Activated CD4-positive, alpha-beta T cell treated with anti-CD3 and anti-CD28 coated beads, Interleukin-2, amount 50 U/mL, for 24 hours (primary cell): ENCODE measurements around the gene EXD3.

Experiments
- DNase-seq, 2 donors: peaks; one replicate each; pipeline ENCODE4 v3.0.0-alpha.2; 2020; ENCODE audit warnings: low read depth in 1 of 2, low spot score in 1 of 2

Gene EXD3

DNA sequence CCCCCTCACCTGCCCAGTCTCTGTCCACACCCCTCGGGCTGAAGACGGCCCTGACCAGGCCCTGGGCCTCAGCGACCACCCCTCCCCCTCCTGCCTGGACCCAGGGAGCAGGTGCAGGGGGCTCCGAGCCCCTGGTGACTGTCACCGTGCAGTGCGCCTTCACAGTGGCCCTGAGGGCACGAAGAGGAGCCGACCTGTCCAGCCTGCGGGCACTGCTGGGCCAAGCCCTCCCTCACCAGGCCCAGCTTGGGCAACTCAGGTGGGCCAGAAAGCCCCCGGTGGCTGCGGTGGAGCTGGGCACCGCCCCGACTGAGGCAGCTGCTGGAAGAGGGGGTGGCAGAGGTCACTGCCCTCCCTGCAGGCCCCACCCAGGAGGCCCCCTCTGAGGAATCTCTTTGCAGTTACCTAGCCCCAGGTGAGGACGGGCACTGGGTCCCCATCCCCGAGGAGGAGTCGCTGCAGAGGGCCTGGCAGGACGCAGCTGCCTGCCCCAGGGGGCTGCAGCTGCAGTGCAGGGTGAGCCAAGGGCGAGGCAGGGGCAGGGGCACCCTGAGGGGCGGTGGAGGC, 10.5 kb upstream of the EXD3 start:
- DNase-seq = no peak

DNA sequence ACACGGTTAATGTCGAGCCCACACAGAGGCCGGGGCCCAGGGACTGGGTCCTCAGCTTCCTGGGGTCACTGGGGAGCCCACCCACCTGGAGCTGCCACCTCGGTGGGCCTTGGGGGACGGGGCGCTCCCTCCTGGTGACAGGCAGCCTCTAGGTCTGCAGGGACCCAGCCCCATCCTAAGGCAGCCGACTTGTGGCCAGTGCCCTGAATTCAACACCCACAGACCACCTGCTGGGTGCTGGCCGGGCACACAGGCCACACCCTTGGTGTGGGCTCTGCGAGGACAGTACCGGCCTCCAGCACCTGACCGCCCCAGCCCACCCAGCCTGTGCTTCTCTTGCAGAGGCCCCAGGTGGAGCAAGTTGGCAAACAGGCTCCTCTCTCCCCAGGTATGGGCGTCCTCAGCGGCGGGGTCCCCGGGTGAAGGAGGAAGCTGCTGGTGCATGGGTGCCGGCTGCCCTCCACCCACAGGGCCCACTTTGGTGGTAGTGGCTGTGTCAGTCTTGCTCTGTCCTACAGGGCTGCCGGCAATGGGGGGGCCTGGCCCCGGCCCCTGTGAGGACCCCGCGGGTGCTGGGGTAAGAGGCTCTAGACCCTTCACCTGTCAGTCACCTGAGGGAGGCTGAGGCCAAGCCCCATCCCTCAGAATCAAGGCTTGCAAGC, 9.9 kb upstream of the EXD3 start:
- DNase-seq = no peak

DNA sequence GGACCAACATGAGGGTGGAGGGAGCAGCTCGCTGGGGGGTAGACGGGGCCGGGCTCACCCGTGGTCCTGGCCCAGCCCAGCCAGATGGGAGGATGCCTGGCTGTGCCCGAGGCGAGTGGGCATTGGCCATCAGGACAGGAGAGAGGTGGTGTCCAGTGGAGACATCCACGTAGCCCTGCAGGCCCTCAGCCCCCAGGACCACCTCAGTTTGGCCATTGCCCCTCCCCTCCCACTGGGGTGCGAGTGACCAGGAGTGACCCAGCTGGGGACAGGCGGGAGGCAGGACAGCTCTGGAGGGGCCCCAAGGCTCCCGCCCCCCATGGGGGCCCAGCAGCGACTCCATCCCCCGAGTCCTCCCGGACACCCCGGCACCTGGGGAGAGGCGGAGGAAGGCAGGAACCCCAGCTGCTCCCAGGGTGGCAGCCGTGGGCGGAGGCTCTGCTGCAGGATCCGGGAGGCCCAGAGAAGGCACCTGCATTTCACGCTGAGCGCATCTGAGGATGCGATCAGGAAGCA, 8.5 kb upstream of the EXD3 start:
- no peak for DNase-seq

DNA sequence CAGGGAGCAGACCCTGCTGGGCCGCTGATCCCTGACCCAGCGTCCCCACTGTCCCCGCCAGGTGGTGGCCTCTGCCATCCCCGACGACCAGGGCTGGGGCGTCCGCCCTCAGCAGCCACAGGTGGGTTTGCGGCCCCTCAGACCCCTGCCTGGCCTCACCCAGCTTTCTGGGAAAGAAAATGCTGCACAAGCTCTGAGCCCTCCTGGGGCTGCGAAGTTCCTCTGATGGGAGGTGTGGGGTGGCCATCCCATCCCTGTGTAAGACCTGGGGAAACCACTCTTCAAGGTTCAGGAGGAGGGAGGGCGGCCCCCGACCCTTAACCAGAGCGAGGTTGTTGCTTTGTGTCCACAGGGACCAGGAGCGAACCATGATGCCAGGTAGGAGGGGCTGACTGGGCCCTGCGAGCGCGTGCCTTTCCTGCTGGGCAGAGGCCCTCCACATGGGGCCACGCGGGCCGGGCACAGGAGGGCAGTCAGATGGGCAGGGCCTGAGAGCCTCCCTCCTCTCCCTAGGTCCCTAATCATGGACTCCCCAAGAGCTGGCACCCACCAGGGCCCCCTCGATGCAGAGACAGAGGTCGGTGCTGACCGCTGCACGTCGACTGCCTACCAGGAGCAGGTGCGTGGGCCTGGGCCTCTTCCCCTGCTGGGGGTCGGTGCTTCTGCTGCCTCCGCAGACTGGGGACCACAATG, 7.9 kb upstream of the EXD3 start:
- no peak for DNase-seq

DNA sequence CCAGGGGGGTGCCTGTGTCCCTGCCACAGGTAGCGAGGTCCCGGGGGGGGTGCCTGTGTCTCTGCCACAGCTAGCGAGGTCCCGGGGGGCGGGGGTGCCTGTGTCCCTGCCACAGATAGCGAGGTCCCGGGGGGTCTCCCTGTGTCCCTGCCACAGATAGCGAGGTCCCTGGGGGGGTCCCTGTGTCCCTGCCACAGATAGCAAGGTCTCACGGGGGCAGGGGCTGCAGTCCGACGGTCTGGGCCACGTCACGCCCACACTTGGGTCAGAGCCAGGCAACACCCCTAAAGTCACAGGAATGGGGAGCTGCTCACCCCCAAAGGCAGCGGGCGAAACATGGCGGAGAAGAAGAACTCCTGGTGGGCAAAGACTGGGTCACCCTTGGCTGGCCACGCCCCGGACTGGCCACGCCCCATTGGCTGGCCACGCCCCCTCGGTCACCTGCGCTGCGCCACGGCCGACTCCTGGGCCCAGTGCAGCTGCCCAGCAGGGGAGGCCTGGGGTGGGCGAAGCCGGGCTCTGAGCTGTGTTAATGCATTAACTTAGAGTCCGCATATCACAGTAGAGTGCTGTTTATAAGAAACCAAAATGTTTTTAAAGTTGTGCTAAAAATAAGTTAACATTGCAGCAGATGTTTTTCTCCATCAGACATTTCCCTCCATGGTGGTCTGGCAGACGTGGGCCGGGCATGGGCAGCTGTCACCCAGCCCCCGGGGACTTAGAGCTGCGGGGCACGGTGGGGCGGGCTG, 7.2 kb upstream of the EXD3 start:
- DNase-seq = no peak

DNA sequence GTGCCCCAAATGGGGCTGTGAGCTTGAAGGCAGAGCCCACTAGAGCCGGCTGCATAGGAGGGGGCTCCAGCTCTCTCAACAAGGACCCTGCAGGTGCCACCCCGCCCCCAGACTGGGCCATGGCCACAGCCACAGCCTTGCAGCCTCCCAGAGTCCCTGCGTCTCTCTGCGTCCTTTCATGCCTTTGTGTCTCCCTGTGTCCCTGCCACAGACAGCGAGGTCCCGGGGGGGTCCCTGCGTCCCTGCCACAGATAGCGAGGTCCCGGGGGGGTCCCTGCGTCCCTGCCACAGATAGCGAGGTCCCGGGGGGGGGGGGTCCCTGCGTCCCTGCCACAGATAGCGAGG, 6.6 kb upstream of the EXD3 start:
- no peak for DNase-seq

DNA sequence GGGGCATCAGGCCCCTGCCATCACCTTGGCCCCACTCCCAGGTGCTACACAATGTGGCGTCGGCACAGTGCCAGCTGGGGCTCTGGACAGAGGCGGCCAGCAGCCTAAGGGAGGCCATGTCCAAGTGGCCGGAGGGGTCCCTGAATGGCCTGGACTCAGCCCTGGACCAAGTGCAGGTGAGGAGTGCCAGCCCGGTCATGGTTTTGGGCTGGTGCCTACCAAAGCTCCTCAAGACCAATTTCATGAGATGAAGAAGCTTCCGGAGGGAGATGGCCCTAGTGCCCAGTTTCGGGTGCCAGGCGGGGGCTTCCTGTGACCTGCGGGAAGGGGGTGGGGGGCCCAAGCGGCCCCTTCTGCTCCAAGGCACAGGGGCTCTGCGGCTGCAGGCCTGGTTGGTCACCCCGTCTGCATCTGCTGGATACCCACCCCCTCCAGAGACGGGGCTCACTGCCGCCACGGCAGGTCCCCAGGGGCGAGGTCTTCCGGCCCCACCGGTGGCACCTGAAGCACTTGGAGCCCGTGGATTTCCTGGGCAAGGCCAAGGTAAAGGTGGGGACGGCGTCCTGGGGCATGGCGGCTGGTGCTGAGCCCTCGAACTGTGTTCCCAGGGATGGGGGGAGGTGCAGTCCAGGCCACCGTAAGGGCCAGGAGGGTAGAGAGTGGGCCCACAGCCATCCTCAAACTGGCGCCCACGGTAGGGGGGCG, 6.0 kb upstream of the EXD3 start:
- DNase-seq = no peak

DNA sequence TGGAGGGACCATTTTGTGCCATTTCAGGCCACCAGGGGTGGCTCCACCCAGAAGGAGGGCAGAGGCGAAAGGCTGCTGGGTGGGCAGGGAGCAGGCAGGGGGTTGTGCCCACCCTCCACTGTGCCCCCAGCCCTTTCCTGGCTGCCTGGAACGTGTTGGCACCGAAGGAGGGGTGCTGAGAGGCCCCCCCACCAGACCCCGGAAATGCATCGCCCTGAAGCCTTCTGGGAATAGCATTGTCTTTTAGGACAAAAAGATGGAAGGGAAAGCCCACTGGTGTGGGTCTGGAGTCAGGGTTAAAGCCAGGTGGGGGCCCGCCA, 5.3 kb upstream of the EXD3 start:
- DNase-seq = no peak

DNA sequence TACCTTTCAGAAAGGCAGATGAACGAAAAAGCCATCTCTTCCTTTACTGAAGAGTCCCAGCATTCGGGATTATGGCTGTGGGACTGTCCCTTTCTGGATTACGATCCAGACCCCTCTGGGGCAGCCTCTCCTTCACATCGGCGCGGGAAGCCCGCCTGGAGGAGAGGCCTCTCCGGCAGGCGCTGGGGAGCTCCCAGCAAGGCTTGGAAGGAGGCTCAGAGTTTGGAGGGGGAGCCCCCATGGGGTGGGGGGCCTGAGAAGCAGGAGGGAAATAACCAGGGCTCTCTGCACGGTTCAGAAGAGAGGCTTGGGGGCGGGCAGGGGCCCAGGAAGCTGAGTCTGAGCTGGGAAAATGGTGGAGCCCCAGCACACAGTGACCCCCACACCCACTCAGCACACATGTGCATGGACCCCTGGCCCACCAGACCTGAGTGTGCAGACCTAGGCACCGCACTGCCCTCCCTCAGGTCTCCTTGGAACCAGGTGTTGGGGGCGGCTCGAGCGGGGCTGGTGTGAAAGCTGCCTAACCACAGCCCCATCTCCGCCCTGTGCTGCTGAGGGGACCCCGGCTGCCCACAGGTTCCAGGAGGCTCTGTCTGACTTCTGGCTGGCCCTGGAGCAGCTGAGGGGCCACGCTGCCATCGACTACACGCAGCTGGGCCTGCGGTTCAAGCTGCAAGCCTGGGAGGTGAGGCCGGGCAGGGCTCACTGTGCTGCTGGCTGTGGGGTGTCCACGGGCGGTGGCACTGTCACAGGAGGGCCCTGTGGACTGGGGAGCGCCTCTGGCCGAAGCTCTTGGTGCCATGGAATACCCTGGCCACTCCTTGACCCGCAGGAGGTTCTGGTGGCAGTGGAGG, 4.7 kb upstream of the EXD3 start:
- DNase-seq = no peak

DNA sequence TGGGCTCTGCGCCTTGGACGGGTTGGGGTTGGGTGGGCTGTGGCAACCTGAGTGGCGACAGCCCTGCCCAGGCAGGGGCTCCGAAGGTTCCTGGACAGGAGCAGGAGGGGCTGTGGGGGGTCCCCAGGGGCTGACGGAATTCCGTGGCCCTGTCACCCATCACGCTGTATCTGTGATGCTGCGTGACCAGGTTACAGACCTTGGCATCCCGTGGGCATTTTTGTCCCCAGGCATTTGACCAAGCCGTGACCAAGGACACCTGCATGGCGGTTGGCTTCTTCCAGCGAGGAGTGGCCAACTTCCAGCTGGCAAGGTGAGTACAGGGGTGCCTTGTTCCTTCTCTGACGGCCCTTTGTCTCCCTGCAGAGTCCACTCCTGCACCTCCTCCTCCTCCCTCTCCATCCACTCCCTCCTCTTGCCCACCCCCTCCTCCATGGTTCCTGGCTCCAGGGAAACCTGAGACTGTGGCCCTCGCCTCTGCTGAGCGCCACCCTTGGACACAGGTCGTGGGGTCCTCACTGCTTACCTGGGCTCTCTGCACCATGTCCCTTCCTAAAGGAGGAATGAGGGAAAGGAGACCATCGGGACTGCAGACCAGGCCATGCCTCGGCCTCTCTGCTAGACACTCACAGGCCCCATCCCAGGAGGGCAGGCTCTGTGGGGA, 3.2 kb upstream of the EXD3 start:
- no peak for DNase-seq

DNA sequence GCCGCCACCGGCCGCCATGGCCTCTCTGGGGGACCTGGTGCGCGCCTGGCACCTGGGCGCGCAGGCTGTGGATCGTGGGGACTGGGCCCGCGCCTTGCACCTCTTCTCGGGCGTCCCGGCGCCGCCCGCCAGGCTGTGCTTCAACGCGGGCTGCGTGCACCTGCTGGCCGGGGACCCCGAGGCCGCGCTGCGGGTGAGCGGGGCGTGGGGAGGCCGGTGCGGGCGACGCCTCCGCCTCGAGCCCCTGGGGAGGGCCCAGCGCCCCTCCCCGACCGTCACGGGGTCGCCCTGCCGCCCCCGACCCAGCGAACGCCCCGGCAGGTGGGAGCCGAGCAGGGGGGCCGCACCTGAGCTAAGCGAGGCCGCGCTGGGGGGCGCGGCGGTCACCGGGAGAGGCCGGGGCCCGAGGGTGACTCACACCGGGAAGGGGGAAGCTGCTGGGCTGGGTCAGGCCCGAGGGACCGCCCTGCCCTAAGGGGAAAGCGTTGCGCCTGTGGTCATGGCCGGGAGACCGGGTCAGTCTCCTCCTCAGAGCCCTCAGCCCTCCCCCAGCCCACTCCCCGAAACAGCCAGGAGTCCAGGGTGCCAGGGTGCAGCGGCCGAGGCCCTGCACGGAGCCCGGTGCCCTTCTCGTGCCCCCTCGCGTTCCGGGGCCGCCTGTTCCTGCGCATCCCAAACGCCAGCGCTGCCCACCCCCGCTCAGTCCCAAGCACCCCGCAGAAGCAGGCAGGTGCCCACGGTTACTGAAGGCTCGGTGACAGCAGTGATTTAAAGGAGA, 741 bp upstream of the EXD3 start:
- DNase-seq = no peak

DNA sequence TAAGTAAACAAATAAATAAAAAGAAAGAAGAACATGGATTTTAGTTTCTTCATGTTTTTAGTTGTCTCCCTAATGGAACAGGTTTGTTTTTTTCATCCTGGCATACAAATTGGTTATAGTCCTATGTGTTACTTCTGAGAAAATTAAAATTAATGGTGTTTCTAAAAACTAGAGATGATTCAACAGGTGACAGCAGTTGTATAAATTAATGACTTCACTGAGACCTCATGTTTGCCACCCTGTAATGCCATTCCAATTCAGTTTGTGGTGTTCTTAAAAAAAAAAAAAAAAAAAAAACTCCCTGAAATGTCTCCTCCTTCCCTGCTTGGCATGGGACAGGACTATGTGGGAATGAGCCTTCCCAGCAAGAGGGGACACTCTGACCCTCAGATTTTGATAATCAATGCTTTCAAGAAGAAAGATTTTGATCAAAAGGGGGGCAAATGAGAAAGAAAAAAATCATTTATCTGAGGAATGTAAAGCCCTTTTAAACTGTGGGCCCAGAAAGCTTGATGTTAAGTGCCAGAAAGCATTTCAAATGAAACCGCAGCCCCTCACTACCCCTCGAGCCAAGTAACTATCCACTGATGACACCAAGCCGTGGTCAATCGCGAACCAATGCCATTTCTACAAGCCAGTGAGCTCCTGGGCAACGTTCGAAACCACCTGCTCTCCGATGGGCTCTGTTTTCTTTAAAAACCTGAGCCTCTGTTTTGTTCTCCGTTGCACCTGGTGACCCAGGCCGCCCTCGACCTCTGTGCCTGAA, 941 bp downstream of the EXD3 start:
- no peak for DNase-seq

DNA sequence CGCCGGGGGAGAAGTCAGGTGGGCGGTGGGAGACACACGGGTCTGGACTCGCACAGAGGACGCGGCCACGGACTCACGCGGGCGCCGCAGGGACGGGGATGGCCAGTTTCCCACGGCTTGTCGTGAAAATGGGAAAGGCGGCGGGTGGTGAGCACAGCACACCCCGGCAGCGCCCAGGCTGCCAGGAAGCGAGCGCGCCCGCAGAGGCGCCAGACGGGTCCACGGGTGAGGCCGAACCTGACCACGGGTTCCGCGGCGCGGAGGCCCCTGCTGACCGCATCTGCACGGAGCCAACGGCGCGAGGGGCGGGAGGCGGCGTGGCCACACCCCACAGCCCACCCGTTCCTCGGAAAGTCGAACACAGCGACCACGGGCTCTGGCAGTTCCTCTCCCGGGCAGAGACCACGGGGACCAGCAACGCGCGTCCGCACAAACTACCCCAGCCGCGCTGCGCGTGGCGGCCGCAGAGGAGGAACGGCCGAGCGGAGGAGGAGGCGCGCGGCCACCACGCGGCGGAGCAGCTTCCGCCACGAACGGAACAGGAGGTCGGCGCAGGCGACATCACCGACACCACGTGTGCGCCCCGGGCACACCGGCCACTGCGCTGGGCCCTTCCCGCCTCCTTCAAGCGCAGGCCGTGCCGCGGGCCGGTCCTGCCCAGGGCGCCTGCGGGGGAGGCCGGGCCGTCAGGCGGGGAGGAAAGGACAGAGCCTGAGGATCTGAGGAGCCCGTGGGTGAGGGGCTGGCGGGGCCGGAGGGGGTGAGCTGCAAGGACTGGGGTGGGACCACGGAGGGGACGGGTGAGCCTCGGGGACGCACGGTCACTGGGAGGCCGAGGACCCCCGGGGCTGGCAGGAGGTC, 5.6 kb downstream of the EXD3 start:
- DNase-seq = no peak

DNA sequence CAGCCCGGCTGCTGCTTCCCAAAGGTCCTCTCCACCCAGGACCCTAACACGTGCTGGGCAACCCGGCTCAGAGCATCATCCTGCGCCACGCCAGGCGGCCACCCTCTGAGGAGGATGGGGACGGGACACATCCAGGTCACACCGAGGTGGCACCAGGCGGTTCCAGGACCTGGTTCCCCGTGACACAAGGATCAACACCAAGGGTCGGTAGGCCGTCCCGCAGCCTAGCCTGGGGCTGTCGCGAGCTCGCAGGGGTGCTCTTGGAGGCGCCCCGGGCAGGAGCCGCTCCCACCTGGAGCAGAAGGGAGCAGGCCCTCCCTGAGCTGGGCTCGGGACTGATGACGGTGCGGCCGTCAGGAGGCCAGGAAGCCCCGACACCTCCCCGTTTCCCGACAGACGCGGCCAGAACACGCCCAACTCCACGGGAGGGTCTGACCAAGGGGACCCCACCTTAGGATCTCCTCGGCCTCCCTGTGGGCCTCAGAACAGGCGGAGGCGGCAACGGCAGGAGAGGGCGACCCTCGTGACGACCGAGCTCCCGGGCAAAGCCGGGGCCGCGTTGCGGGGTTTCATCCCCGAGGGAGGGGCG, 6.3 kb downstream of the EXD3 start:
- no peak for DNase-seq

DNA sequence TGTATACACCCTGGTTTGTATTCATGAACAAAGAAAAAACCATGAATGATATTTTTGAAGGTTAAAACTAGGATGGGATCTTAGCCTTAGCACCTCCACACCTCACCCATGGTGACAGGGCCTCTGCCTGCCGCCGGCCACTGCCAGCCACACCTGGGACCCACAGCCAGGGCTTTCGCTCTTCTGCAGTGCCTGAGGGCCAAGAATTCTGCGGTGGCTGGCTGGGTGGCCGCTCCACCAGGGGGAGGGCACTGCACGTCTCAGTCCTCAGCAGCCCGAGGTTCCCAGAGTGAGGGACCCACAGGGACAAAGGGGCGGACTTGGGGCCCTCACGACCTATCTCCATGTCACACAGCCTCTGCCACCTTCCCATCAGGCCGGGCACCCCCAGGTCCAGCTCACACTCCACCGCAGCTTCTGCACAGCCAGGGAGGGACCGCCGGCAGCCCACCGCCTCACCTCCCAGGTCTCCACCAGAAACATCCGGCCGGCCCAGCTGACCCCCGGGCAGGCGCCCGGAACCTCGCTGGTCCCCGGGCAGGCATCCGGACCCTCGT, 6.9 kb downstream of the EXD3 start:
- no peak for DNase-seq

DNA sequence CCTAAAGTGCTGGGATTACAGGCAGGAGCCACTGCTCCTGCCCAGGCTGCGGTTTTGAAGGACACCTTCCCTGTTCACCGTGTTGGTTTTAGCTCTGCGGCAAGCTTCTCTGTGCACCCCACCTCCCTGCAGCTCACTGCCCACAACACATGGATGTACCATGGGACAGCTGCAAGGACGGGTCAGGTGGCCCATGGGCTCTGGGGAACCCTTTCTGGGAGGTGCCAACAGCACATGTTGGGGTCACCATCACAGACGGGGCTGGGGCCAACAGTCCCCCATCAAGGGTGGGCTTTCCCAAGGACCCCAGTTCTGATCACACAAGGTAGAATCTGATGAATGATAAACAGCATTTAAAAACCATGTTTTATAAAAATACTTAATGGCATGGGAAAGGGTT, 7.5 kb downstream of the EXD3 start:
- no peak for DNase-seq

DNA sequence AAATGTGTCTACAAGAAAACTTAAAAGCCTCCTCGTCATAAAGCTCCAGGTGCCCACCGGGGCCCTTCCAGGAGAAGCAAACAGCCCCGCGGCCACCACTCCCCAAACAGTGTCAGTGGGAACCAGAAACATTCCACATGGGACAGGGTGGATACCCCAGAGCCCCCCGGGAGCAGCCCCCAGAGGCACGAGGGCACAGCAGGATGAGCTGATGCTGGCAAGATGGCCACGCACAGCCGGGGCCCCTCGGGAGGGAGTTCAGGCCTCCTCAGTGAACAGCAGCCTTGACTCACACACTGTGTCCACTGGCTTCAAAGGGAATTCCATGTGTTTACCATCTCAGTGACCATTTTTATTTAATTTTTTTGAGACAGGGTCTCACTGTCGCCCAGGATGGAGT, 10.5 kb downstream of the EXD3 start:
- no peak for DNase-seq
